NCI-H1436 treated with DMSO at 0.1 percent for 48 hours (cell line): Measurements from ENCODE around the gene TPO.
"Not testable (repeated sequence)": the region's sequence is repeated elsewhere in the genome, so short reads cannot be mapped to it uniquely, and the experiment has no call there.

Experiments used
- DNase-seq: peaks from one replicate; lab custom pipeline; 2025; lab: John Stamatoyannopoulos, UW

The TPO gene

DNA sequence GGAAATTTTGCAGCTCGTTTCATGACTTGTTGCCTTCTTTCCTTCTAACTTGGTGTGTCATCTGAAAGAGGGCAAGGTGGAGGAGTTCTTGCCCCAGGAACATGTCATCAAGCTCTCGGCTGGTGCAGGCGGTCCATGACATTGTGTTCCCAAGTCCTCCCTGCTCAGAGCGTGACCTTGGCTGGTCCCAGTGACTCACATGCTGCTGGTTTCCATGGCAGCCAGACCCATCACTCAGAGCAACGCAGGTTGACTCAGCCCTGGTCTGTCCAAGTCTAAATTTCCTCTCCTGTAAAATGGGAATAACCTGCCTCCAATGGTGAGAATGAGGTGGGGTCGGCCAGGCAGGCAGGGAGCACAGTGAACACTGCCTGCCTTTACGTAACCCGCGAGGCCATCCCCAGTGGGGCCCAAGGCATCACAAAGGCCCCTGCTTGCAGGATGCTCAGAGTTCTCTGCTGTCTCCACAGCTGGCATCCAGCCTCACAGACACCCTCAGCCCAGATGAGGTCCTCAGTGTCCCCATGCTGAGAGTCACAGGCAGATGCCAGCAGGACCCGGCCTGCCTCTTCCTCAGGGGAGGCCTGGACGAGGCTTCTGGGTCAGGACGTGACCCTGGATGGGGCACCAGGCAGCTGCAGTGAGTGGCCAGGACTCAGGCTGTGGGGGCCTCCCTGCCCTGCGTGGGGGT lies 143.7 kb downstream of the TPO start:
- no peak for DNase-seq

DNA sequence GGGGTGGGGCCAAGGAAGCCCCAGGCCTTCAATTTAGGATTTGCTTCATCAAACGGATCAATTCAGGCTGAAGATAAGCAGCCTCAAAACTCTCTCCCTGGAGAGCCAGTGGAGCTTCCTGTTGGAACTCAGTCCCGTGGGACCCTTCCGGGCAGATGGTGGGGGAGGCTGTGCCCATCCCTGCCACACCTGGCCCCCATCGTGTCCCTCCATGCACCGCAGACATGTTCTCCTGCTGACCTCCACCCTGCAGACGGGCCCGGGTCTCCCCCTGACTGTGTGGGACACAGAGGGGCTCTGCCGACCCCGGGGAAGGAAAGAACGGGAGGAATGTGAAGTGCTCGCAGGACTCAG lies 144.2 kb downstream of the TPO start:
- no peak for DNase-seq

DNA sequence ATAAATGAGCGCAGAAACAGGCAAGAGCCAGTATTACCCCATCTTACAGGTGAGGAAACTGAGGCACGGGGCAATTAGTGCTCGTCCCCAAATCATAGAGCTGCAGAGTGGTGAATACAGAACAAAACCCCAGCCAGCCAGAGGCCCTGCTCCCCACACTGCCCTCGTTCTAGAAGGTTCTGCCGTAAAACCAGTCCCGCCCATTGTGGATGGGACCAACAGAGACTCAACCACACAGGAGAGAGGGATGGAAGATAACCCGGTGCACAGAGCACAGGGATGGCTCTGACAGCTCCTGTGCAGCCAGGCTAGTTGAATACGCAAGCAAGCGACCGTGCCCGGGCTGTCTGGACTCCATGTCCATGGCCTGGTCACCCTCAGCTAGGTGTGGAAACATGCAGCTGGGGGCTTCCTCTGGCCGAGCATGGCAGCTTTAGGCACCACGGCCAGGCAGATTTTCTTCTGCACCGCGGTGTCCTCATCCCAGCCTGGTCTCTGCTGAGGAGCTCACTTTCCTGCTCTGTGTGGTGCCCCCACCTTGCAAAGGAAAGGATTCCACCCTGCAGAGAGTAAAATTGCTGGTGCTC lies 146.4 kb downstream of the TPO start:
- no peak for DNase-seq

DNA sequence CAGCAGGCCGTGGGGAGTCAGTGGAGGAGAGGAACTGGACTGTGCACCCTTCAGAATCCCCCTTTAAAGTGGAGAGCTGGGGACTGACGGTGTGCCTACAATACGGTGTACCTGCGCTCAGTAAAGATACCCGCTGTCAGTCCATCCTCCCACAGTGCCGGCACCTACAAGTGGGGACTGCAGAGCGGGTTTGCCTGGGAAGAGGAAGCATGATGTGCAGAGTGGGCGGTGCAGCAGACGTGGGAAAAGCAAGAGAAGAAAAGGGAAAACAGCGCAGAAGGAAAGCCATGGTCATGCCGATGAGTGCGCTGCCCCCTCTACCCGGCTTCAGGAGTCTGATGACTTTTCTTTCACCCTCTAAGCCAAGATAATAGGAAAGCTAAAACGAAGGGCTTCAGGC lies 148.0 kb downstream of the TPO start:
- DNase-seq = no peak

DNA sequence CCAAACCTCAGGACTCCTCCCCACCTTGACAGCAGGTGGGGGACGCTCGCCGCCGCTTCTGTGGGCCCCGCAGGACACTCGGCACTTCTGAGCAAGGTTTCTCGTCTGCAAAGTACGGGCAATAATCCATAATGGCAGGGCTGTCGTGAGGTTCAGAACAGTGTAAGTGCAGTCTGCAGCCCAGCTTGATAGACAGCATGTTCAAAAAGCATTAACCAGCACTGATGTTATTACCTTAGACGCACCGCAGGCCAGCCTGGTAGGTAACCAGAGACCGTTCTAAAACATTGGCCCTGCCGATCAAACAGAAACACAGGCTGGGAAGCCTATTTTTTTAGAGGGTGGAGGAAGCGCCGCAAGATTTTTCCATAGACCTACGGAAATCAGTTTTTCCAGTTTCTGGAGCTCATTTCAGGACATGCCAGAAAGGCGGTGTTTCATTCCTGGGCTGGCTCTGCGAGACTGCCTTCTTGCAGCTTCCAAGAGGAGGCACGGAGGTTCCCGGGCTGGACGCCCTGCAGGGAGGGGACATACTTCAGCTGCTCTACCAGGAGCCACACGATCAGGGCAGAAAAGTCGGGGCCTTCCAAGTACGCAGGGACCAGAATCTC lies 148.7 kb downstream of the TPO start:
- DNase-seq = no peak

DNA sequence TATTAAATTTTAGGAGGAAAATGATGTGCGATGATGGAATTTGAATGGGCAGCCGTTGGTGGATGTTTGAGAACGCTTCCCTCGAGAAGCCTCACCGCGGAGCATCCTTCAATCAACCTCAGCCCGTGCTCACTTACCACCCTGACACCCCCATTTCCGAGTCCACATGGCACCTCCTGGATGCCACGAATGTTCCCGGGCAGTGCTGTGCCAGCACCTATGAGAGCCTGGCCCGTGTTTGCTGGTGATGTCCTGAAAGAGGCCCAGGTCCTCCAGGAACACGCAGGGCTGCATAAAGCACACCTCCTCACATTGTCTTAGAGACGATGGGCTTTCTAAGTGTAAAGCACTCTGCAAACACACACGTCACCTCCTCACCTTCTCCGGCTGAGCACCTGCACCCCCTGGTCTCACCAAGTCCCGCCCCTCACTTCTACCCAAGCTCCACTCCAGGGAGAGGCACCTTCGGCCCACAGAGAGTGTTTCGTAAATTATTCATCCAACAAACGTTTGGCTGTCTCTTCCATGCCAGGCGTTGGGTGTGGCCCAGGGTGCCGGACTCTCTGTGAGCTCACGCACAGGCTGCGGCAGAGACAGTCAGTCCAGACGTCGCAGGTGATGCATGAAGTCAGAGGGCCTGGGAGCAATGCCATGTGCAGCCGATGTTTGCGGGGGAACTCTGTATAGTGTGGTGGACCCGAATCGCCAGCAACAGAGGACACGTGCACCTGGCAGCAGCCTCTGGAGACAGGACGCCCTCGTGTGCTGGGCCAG lies 150.0 kb downstream of the TPO start:
- no peak for DNase-seq

DNA sequence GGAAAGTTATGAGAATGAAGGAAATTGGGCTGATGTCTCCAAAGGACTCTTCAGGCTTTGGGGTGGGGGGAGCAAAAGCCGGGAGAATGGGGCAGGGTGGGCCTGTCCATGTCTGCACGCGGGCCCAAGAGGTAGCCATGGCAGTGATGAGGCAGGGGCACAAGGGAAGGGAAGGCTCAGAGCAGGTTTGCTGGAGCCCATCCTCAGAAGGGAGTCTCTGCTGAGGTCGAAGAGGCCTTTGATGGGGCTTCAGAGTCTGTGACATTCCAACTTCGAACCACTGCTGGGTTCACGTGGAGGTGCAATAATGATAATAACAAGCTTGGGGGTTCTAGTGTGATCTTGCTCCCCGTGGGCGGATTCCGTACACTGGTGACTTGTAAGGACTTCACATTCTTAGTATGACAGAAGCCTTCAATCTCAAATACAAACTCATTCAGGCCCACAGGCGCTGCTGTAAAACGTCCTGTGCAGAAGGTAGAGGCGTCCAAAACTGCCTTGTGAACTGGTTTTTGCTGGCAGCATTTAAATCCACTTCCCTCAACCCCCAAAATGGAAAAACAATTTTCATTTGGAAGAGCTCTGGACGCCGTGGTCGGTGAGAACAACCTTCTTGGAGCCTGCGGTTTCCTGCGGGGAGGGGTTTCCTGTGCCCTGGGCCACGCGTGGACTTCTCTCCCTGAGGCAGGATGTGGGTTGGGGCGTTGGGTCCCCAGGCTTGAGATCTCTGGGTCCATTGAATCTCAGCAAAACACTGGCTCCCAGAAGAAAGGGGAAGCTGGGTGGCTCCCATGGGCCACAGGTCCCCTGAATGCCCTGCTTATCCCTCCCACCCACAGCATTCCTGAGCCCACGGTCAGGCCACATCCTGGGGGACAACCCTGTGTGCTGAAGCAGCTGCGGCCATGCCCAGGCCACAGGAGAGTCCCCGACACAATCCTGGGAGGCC lies 151.0 kb downstream of the TPO start:
- DNase-seq = no peak

DNA sequence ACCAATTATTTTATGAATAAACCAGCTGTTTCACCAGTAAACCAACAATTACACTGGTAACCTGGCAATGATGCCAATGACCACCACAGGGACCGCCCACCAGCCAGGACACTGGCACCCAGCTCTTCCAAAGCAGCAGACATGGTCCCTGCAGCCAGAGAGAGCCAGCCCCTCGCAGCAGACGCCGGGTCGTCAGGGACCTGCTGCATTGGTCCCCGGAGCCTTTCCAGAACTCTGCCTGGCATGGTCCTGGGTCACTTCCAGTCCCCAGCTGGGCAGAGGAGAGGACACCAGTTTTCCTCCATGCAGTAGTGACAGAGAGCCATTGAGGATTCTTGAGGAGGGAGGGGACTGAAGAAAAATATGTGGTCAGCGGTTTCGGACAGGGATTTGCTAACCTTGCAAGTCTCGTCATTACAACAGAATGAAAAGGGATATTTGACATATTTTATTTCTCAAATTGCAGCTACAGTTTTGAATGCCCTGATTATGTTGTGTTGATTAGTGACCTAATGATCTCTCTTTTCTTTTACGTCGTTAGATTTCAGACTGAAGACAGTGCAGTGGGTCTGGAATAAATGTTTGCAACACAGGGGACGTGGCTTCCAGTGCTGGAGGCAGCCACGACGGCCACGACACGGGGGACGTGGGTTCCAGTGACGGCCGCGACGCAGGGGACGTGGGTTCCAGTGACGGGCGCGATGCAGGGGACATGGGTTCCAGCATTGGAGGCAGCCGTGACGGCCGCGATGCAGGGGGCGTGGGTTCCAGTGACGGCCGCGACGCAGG lies 154.5 kb downstream of the TPO start:
- no peak for DNase-seq

DNA sequence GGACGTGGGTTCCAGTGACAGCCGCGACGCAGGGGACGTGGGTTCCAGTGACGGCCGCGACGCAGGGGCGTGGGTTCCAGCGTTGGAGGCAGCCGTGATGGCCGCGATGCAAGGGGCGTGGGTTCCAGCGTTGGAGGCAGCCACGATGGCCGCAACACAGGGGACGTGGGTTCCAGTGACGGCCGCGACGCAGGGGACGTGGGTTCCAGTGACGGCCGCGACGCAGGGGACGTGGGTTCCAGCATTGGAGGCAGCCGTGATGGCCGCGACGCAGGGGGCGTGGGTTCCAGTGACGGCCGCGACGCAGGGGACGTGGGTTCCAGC lies 155.0 kb downstream of the TPO start:
- not testable (repeated sequence) for DNase-seq

DNA sequence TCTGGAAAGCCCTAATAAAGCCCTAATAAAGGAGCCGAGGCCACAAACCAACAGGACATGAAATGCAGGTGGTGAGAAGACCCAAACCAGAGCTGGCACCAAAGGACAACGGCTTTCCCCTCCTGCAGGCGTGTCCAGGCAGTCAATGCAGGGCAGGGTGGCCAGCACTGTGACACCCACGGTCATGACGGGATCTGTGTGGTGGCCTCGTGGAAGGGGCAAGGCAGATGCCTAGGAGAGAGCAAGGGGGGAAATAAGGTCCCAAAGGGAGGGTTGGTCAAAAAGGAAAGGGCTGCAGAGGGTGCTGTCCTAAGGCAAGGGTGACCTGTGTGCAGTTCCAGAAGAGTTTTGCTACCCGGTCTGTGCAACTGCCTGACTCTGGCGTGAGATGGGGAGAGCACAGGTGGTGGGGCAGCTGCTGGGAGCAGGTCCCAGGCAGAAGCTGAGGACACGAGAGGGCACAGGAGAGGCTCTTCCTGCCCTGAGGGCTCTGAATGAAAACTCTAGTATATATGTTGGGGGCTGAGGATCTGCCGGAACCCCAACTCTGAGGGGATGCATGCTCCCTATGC lies 156.7 kb downstream of the TPO start:
- DNase-seq = no peak

DNA sequence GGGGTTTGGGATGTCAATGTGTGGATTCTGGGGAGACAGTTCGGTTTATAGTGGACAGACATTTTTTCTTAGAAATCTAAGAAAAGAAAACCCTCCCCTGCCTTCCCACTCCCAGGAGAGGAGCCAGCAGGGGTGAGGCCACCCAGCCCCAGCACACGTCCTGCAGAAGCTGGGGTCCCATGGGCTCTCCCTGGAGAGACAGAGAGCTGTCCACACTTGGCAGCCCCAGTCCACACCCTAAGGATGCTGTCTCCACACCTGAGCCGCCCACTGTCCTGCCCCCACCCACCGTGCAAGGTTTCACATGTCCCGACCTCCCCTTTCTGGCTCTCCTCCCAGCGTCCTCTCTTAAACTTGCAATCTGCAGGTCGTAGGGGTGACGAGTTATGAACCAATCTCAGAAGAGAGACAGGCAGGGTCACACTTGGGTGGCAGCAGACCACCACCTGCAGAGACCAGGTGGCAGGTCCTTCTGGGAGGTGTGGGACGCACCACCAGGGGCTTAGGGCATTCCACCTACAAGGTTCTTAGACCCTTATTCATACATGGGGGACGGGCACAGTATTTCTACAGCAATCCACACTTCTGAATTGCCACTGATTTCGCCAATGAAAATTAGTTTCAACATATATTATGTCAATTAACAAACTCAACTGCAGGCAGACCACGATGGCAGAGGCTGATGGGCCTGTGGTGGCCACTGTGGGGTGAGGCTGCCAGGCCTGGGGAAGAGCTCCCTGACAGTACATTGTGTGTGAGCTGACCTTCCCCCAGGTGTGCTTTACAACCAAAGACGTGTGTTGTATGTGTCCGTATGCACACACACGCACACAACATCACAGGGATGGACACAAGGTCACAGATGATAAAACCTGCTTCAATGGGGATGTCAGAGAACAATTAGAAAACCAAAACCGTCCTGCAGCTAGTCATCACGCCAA lies 158.5 kb downstream of the TPO start:
- DNase-seq = no peak

DNA sequence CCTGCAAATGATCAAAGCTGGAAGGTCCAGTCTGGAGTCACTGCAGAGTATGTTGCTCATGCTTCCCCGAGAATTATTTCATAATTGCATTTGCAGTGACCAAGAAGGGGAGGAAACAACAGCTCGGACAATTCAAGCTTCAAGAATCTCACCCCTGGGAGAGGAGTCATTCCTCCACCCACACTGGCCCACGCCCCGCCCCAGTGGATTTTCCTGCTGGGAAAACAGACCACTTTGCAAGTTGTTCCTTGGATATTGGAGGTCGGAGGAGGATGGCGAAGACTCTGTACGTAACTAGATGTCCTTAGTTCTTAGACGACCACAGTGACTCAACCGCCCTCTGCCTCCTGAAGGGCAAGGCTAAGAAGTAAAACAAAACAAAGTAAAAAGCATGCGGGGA lies 159.4 kb downstream of the TPO start:
- no peak for DNase-seq

DNA sequence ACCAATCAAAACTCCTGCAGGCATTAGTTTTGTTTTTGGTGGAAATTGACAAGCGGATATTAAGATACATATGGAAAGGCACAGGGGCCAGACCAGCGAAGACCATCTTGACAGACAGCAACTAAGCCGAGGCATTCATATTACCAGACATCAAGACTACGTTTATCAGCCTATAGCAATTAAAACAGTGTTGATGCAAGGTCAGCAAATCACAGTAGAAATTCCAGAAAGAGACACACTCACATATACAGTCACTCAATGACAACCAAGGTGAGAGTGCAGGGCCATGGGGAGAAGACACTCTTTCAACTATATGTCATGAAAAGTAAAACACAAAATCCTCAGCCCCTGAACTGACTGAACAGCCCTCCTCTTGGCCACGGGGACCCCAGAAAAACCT lies 164.6 kb downstream of the TPO start:
- no peak for DNase-seq

DNA sequence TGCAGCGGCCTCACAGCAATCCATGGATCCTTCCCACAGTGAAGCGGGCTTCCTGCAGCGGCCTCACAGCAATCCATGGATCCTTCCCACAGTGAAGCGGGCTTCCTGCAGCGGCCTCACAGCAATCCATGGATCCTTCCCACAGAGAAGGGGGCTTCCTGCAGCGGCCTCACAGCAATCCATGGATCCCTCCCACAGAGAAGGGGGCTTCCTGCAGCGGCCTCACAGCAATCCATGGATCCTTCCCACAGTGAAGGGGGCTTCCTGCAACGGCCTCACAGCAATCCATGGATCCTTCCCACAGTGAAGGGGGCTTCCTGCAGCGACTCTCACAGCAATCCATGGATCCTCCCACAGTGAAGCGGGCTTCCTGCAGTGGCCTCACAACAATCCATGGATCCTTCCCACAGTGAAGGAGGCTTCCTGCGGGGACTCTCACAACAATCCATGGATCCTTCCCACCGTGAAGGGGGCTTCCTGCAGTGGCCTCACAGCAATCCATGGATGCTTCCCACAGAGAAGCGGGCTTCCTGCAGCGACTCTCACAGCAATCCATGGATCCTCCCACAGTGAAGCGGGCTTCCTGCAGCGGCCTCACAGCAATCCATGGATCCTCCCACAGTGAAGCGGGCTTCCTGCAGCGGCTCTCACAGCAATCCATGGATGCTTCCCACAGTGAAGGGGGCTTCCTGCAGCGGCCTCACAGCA lies 168.1 kb downstream of the TPO start:
- DNase-seq = not testable (repeated sequence)

DNA sequence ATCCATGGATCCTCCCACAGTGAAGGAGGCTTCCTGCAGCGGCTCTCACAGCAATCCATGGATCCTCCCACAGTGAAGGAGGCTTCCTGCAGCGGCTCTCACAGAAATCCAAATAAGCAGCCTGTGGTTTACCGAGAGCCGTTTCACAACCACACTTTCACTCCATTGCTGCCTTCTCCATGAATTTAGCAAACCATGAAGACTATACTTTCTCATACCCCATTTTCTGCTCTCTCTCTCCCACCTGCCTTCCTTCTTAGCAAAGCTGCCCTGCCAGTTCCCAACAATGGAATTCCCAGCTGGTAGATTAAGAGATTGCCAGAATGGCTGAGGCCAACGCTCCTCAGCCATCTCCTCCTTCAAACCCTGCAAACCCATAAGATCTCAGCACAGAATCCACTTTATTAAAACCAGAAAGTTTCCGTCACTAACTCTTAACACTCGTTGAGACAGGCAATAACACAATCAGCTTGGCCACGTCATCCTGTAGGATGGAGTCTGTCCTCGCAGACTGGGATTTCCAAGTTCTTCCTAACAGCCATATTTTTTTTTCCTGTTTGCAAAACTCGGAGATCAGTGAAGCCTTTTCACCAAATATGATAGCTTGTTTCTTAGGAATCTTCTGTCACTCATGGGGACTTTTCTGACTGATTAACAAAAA lies 168.8 kb downstream of the TPO start:
- DNase-seq = no peak

DNA sequence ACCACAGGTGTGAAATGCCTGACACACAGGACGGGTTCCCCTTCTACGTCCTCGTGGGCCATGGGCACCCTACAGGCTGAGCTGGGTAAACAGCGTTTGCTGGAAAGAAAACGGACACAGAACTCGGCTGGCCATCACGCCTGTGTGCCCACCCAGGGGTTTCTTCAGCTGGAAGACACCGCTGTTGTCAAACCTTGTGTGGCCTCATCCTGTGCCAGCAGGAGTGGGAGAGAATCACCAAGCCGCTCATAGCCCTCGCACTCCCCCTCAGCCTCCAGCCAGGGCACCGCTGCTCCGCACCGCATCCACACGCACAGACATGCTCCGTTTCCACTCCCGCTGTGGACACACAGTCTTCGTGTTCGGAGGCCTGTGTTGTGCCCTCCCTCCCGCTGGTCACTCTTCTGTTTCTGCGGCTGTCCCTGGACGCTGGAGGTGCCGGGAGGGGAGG lies 169.7 kb downstream of the TPO start:
- DNase-seq = no peak

DNA sequence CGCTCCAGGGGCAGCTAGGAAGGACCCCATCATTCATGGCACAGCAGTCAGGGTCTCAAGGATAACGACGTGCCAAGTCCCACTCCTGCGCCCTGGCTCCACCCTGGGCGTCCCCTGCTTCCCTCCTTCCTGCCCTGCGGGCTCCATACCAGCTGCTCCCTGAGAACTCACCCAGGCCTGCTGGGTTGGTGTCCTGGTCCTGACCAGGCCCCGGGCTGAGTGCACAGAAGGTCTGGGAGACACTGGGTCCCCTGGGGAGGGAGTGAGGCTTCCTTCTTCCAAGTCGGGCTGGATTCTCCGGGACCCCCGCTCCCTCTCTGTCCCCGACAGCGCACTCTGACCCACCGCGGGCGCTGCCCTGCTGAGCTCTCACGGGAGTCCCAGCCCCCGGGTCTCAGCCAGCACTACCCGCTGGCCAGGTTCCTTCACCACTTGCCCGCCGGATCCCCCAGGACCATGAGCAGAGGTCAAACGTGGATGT lies 170.8 kb downstream of the TPO start:
- no peak for DNase-seq
